Pancreas (tissue), 10 donors: ENCODE measurements around the gene LBH. TPM values are rescaled to one million over a fixed set of nuclear protein-coding genes. Genes with fewer than 3 reads are reported as not detected.
A peak's percentile ranks its signal among the peaks of the same experiment; 100 is the strongest.

Experiments
- ATAC-seq, 4 donors: fragments of 200-7000 bp; cut with Tn5 transposase; one replicate each; pipeline versions ENCODE4 v1.8.0 to v1.9.1; 2020; ENCODE audit warnings: mild to moderate bottlenecking in 4 of 4, moderate library complexity in 4 of 4
- DNase-seq, 6 donors: peaks; one replicate each; pipeline ENCODE4 v3.0.0-alpha.2; 2020
- FAIRE-seq: peaks from 2 replicates; lab custom pipeline; 2012; peaks lifted over from hg19 to GRCh38; lab: Jason Lieb, UNC
- H3K27ac ChIP-seq, 4 donors: fragments of 200-600 bp; sonication (generic); 1 replicate in 3 of 4; 2 replicates in 1 of 4; pipeline versions ENCODE4 v1.5.0 to v1.8.0; 2020
- H3K27me3 ChIP-seq, 4 donors: fragments of 200-600 bp; one replicate each; pipeline ENCODE4 v1.8.0; 2021
- H3K36me3 ChIP-seq, 3 donors: fragments of 200-600 bp; sonication (generic) in 1 of 3; one replicate each; pipeline versions ENCODE4 v1.5.0 to v1.8.0; 2020 to 2021
- H3K4me1 ChIP-seq, 3 donors: fragments of 200-600 bp; one replicate each; pipeline ENCODE4 v1.8.0; 2021
- H3K4me3 ChIP-seq, 4 donors: fragments of 200-600 bp; sonication (generic) in 2 of 4; one replicate each; pipeline versions ENCODE4 v1.5.0 to v1.8.0; 2020 to 2021
- H3K9me3 ChIP-seq, 4 donors: fragments of 200-600 bp; one replicate each; pipeline ENCODE4 v1.8.0; 2021
- WGBS, 2 donors: extraction: QIAGEN DNeasy Blood & Tissue Kit; methylation state at CpG; one replicate each; pipeline ENCODE4 v1.1.7; 2013; 5-methylcytosine and 5-hydroxymethylcytosine counted together
- intact Hi-C, 3 donors: fragments of 100-400 bp; cut with DNase I; formaldehyde crosslinking; loops; one replicate each; pipeline versions ENCODE4 v1.11.1 to v1.14.2; 2022
- polyA plus RNA-seq, 2 donors: library from polyadenylated mRNA; stranded (reverse); fragments of 200-250 nt; gene quantifications; one replicate each; pipeline ENCODE4 v1.2.3, GENCODE V29; 2013
- total RNA-seq, 6 donors: library from RNA; stranded (reverse); fragmentation: NEBNext Ultra II Directional in 4 of 6; extraction: Animal tissue kit (Norgen Biotek cat#: 25700) in 4 of 6; gene quantifications; one replicate each; pipeline versions ENCODE4 v1.2.1 to v1.2.4, GENCODE V29; 2021 to 2023
- TF ChIP-seq, protein P1 (sequence below), 4 donors: fragments of 200-600 bp; sonication (generic) in 3 of 4; IDR thresholded peaks; one replicate each; pipeline versions ENCODE4 v1.5.0 to v1.8.0; 2021; ENCODE audit warnings: antibody characterized with exemption in 4 of 4
- donor health status: healthy with polysubstance abuse.
- donor health status: DM: no; HTN: no; CAD: no; lungs with moderate emphysema.
- donor health status: DM: no; HTN: no; CAD: no.
- donor health status: control.
- donor health status: control.
- donor health status: Bipolar disorder and iron deficiency.
- donor health status: DM: yes; HTN: yes; CAD: no.
- donor health status: DM: no; HTN: no; CAD: no.
- donor health status: DM: no; HTN: no; CAD: no.
- donor health status: DM: yes; HTN: yes; CAD: no.

LBH gene
- total and polyA plus RNA-seq, 8 donors: 4.1 to 26.9 (median 7.4) TPM

DNA sequence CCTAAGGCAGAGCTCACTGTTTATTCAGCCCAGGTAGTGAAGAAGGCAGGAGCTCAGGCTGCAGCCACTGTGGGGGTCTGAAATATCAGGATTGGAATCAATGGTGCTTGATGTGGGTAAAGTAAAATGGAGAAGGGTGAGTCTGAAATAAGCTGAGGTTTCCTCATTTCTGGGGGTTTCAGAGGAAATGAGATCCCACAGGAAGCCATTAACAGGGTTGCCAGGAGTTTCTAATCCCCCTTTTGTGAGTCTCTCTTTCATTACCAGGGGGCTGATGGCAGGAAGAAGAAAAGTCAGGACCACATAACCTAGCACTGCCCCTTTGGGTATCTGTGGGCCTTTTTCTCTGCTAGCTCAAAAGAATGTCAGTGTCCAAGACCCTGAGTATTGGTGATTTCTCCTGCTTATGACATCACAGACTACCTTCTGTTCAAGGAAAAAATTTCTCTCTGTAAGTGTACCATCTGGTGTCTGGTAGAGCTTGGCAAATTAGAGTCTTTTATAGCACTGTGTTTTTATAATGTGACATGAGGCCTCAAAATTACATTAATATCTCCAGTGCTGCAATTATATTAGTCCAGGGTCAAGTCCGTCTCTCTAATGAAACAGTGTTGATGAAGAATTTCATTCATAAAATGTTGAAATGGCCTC is 56.0 kb downstream of the LBH start:
- FAIRE-seq: no peak
- intact Hi-C loops: no loop called here

DNA sequence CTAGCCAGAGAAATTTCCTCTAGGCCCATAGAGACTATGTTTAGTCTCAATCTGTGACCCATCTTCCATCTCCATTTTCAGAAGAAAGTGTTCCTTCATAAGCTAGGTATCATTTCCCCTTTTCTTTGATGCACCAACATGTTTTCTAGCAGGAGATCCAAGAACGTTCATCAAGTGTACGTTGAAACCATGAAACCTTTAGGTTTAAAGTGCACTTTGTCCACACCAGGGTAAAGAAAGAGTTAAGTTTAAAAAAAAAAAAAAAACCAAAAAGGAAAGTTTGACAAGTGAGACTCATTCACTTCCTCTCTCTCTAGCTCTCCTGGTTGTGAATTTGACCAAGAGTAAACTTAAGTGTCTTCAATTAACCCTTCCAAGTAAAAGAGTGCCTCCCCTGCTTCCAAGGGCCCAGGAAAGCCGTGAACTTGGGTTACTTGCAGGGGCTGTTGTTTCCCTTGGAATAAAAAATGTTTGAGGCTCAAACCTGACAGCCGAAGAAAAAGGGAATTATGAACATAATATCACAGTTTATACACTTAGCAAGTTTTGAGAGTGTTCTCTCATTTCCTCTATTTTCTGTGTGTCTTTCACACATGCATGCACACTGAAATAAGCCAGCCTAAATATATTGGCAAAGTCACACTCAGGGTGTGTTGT is 56.7 kb downstream of the LBH start:
- 78 to 80% methylated on average over 4 of the region's 4 CpGs for WGBS, 2 donors

More for the DNA sequence above, 56.0 kb downstream of the LBH start:
- H3K4me3 ChIP-seq: no peak overlapping the region
- H3K36me3 ChIP-seq: no peaks in the 10 kb centered on the region
- H3K9me3 ChIP-seq: no peaks in the 10 kb centered on the region
- DNase-seq: no peak
- 92 to 96% methylated on average over 1 of the region's 1 CpG for WGBS, 2 donors
- H3K4me1 ChIP-seq: no peaks in the 10 kb centered on the region
- H3K27ac ChIP-seq: no peak overlapping the region
- TF ChIP-seq, protein P1, sequence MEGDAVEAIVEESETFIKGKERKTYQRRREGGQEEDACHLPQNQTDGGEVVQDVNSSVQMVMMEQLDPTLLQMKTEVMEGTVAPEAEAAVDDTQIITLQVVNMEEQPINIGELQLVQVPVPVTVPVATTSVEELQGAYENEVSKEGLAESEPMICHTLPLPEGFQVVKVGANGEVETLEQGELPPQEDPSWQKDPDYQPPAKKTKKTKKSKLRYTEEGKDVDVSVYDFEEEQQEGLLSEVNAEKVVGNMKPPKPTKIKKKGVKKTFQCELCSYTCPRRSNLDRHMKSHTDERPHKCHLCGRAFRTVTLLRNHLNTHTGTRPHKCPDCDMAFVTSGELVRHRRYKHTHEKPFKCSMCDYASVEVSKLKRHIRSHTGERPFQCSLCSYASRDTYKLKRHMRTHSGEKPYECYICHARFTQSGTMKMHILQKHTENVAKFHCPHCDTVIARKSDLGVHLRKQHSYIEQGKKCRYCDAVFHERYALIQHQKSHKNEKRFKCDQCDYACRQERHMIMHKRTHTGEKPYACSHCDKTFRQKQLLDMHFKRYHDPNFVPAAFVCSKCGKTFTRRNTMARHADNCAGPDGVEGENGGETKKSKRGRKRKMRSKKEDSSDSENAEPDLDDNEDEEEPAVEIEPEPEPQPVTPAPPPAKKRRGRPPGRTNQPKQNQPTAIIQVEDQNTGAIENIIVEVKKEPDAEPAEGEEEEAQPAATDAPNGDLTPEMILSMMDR (IDR thresholded peaks at IDR 0.05): no peak
- ATAC-seq: no peak
- H3K27me3 ChIP-seq: no peaks in the 10 kb centered on the region

DNA sequence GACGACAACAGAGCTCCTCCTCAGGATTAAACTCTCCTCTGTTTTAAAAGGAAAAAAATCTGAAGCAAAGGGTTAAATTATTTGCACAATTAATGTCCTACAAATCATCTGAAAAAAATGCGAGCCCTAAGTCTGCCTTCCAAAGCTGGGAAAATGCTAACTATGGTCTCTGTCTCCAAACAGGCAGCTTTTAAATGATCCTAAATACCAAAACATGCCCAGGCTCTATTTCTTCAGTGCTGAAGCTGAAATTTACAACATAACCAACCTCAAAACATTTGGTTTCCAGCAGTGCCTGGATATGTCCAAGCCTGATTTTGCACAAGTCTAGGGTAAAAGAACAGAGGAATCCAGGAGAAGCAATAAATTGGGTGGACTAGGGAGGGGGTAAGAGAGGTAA is 57.2 kb downstream of the LBH start:
- Histone ChIP-seq H3K27me3 (no peaks in the 10 kb centered on the region), H3K4me1 (no peaks in the 10 kb centered on the region), H3K9me3 (no peaks in the 10 kb centered on the region), H3K27ac (no peak overlapping the region), H3K4me3 (no peak overlapping the region), H3K36me3 (no peaks in the 10 kb centered on the region)
- FAIRE-seq (no peak), DNase-seq (no peak), ATAC-seq (no peak)
- TF ChIP-seq, protein P1 (IDR thresholded peaks at IDR 0.05): no peak
- WGBS, 2 donors: 58 to 68% methylated on average over 2 of the region's 2 CpGs
- intact Hi-C loops: no loop called here

More for the DNA sequence above, 56.7 kb downstream of the LBH start:
- Histone ChIP-seq H3K4me3 (no peak overlapping the region), H3K36me3 (no peaks in the 10 kb centered on the region), H3K27me3 (no peaks in the 10 kb centered on the region), H3K4me1 (no peaks in the 10 kb centered on the region), H3K27ac (no peak overlapping the region), H3K9me3 (no peaks in the 10 kb centered on the region)
- FAIRE-seq (no peak), DNase-seq (no peak), ATAC-seq (no peak)
- intact Hi-C loops: no loop called here
- TF ChIP-seq, protein P1 (IDR thresholded peaks at IDR 0.05): no peak

DNA sequence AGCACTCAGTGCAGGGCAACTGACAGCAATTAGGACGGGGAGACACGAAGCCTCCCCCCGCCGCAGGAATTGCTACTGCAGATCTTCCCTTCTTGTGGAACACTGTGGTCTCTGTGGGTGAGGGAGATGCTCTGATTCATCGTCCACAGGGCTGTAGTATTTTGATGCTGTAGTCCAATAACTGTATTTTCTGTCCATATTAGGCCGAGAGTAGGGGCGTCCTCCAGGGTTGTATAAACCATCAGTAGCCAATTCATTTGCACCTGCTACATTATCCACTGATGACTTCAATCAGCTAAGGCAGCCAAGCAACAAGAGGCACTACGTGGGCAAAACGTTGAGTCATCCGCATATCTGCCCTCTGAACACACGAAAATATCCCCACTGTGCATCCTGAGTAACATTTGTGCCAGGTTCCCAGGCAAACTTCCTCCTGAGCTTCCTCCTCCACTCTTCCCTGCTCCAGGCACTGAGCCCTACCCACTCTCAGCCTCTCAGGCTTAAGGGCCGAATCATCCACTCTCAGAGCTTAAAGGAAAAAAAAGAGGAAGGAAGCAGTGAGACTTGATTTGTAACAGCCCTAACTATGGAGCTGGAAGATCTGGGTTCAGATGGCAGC is 62.1 kb downstream of the LBH start:
- ATAC-seq: peak in 3 of 4 donors; percentile 39 to 77 (median 73)
- no peak for FAIRE-seq

More for the DNA sequence above, 62.1 kb downstream of the LBH start:
- intact Hi-C loops: no loop called here
- TF ChIP-seq, protein P1 (IDR thresholded peaks at IDR 0.05): no peak
- Histone ChIP-seq H3K4me3 (no peak overlapping the region), H3K27me3 (no peaks in the 10 kb centered on the region), H3K9me3 (no peaks in the 10 kb centered on the region), H3K36me3 (no peaks in the 10 kb centered on the region), H3K4me1 (no peaks in the 10 kb centered on the region), H3K27ac (peak overlapping the region in 1 of 4 donors; percentile 11)
- WGBS, 2 donors: 76 to 84% methylated on average over 12 of the region's 12 CpGs
- no peak for DNase-seq
